IPS-15b (cell line): ENCODE measurements around the gene USP24.

Source experiments
- H3K27me3 ChIP-seq: one replicate; pipeline ENCODE4 v1.6.1; 2013; ENCODE audit warnings: low read length; ENCODE audit not compliant: control insufficient read depth, insufficient read depth
- H3K36me3 ChIP-seq: one replicate; pipeline ENCODE4 v1.6.1; 2013; ENCODE audit warnings: low read length; ENCODE audit not compliant: control insufficient read depth, insufficient read depth
- H3K4me1 ChIP-seq: one replicate; pipeline ENCODE4 v1.6.1; 2013; ENCODE audit warnings: mild to moderate bottlenecking, low read length; ENCODE audit not compliant: control insufficient read depth, insufficient read depth
- H3K4me3 ChIP-seq: one replicate; pipeline ENCODE4 v1.5.1; 2013; ENCODE audit warnings: low read depth, low read length
- H3K9ac ChIP-seq: one replicate; pipeline ENCODE4 v1.6.1; 2013; ENCODE audit warnings: low read depth, mild to moderate bottlenecking, low read length
- H3K9me3 ChIP-seq: one replicate; pipeline ENCODE4 v1.6.1; 2013; ENCODE audit warnings: mild to moderate bottlenecking, low read length; ENCODE audit not compliant: control insufficient read depth, insufficient read depth

USP24 gene

DNA sequence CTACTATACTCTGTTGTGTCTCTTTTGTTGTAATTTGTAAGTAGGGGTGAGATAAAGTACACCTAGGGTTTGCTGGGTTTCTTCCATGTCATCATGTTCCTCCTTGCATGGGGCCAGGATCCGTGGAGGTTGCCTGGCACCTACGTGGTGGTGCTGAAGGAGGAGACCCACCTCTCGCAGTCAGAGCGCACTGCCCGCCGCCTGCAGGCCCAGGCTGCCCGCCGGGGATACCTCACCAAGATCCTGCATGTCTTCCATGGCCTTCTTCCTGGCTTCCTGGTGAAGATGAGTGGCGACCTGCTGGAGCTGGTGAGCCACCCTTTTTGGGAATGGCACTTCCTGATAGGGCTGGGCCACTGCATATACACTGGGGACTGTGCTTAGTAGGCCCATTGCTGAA lies 171.4 kb downstream of the USP24 start:
- Histone ChIP-seq H3K4me3 (no peak overlapping the region), H3K9ac (no peak overlapping the region), H3K9me3 (no peaks in the 10 kb centered on the region), H3K36me3 (peaks cover 6% of the 10 kb centered on the region), H3K4me1 (peaks cover 5% of the 10 kb centered on the region), H3K27me3 (peaks cover 30% of the 10 kb centered on the region)

DNA sequence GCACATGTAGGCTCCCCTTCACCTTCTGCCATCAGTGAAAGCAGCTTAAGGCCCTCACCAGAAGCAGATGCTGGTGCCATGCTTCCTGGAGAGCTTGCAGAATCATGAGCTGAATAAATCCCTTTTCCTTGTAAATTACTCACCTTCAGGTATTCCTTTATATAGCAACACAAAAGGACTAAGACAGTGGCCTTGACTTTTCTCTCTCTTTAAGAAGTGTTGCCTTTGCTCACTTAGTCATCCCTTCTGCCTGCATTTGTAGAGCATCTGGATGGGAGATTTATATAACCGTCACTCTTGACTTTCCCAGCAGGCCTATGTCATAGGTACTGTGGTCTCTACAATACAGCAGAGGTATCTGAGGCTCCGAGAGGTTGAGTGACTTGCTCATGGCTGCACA lies 172.2 kb downstream of the USP24 start:
- Histone ChIP-seq H3K27me3 (peaks cover 38% of the 10 kb centered on the region), H3K36me3 (peaks cover 3% of the 10 kb centered on the region), H3K9me3 (no peaks in the 10 kb centered on the region), H3K9ac (no peak overlapping the region), H3K4me3 (no peak overlapping the region), H3K4me1 (peaks cover 5% of the 10 kb centered on the region)

- Histone ChIP-seq H3K27me3 (peaks cover 46% of the 10 kb centered on the region), H3K4me1 (peaks cover 5% of the 10 kb centered on the region), H3K36me3 (peaks cover 3% of the 10 kb centered on the region), H3K4me3 (no peak overlapping the region), H3K9me3 (no peaks in the 10 kb centered on the region), H3K9ac (no peak overlapping the region)
These were observed 173.6 kb downstream of the USP24 start for GRCh38 chr1:55041613-55042012.

DNA sequence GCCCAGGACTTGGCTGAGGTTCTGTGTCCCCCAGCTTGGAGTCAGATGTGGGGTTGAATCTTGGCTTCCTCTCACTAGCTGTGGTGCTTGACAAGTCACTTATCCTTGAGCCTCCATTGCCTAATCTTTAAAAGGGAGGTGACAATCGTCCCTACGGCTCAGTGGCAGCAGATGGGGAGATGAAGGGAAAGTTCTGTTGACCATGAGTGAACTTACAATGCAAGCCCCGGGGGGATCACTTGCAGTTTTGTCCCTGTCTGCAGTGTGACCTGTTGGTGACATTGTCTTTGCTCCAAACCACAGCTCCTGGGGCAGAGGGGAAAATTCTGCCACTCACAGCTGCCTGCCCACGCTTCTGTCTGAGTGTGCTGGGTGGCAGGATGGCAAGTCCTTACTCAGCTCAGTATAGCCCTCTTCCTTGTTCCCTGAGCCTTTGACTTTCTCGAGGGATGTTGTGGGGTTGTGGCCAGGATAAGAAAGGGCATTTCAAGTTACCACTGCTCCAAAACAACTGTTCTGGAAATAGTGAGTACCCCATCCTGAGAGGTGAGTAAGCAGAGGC lies 174.2 kb downstream of the USP24 start:
- peaks cover 46% of the 10 kb centered on the region for H3K27me3 ChIP-seq
- peaks cover 3% of the 10 kb centered on the region for H3K36me3 ChIP-seq
- peaks cover 5% of the 10 kb centered on the region for H3K4me1 ChIP-seq
- no peak overlapping the region for H3K9ac ChIP-seq
- H3K4me3 ChIP-seq: peak overlapping the region; percentile 74
- H3K9me3 ChIP-seq: no peaks in the 10 kb centered on the region

DNA sequence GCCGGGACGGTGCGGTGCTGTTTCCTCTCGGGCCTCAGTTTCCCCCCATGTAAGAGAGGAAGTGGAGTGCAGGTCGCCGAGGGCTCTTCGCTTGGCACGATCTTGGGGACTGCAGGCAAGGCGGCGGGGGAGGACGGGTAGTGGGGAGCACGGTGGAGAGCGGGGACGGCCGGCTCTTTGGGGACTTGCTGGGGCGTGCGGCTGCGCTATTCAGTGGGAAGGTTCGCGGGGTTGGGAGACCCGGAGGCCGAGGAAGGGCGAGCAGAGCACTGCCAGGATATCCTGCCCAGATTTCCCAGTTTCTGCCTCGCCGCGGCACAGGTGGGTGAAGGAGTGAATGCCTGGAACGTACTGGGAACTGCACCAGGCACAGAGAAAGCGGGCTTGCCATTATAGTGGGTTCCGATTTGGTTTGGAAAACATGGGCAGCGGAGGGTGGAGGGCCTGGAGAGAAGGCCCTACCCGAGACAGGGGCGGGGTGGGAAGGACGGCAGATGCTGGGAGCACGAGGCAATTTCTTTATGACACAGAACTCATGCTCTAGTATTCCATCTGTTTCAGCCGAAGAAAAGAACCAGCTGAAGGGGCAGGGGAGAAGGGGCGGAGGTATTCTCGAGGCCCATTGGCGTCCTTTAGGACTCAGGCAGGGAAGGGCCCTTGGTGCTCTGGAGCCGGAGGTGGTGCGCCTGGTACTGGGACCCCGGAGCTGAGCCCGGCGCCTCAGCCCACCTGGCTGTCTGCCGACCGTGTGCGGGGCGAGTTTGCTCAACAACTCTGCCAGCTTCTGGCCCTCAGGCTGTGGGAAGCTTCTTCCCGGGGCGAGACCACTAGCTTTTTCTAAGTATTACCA lies 174.9 kb downstream of the USP24 start:
- Histone ChIP-seq H3K9me3 (no peaks in the 10 kb centered on the region), H3K4me1 (peaks cover 5% of the 10 kb centered on the region), H3K36me3 (peaks cover 3% of the 10 kb centered on the region), H3K27me3 (peaks cover 46% of the 10 kb centered on the region), H3K4me3 (peak overlapping the region; percentile 74), H3K9ac (peak overlapping the region; percentile 26)

DNA sequence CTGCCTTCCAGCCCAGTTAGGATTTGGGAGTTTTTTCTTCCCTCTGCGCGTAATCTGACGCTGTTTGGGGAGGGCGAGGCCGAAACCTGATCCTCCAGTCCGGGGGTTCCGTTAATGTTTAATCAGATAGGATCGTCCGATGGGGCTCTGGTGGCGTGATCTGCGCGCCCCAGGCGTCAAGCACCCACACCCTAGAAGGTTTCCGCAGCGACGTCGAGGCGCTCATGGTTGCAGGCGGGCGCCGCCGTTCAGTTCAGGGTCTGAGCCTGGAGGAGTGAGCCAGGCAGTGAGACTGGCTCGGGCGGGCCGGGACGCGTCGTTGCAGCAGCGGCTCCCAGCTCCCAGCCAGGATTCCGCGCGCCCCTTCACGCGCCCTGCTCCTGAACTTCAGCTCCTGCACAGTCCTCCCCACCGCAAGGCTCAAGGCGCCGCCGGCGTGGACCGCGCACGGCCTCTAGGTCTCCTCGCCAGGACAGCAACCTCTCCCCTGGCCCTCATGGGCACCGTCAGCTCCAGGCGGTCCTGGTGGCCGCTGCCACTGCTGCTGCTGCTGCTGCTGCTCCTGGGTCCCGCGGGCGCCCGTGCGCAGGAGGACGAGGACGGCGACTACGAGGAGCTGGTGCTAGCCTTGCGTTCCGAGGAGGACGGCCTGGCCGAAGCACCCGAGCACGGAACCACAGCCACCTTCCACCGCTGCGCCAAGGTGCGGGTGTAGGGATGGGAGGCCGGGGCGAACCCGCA lies 175.7 kb downstream of the USP24 start, which contains the start of gene PCSK9:
TSS of gene PCSK9 (plus strand) at position 207 of the 741 bp plus-strand sequence. CDS start at position 497, 290 bp downstream.
- H3K4me1 ChIP-seq: peaks cover 5% of the 10 kb centered on the region
- peaks cover 3% of the 10 kb centered on the region for H3K36me3 ChIP-seq
- H3K9me3 ChIP-seq: no peaks in the 10 kb centered on the region
- peak within 1 kb of the TSS; percentile 74 for H3K4me3 ChIP-seq
- H3K9ac ChIP-seq: peak within 1 kb of the TSS; percentile 26
- H3K27me3 ChIP-seq: peaks cover 46% of the 10 kb centered on the region

DNA sequence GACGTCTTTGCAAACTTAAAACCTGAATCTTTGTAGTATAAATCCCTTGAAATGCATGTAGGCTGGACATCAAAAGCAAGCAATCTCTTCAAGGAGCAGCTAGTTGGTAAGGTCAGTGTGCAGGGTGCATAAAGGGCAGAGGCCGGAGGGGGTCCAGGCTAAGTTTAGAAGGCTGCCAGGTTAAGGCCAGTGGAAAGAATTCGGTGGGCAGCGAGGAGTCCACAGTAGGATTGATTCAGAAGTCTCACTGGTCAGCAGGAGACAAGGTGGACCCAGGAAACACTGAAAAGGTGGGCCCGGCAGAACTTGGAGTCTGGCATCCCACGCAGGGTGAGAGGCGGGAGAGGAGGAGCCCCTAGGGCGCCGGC lies 176.2 kb downstream of the USP24 start:
- H3K36me3 ChIP-seq: peaks cover 3% of the 10 kb centered on the region
- H3K9ac ChIP-seq: no peak overlapping the region
- H3K4me3 ChIP-seq: peak overlapping the region; percentile 74
- peaks cover 5% of the 10 kb centered on the region for H3K4me1 ChIP-seq
- no peaks in the 10 kb centered on the region for H3K9me3 ChIP-seq
- peaks cover 46% of the 10 kb centered on the region for H3K27me3 ChIP-seq

GRCh38 chr1:55038552-55038838 lies 176.7 kb downstream of the USP24 start:
- Histone ChIP-seq H3K9me3 (no peaks in the 10 kb centered on the region), H3K9ac (no peak overlapping the region), H3K36me3 (no peaks in the 10 kb centered on the region), H3K27me3 (peaks cover 46% of the 10 kb centered on the region), H3K4me1 (peaks cover 5% of the 10 kb centered on the region), H3K4me3 (no peak overlapping the region)

DNA sequence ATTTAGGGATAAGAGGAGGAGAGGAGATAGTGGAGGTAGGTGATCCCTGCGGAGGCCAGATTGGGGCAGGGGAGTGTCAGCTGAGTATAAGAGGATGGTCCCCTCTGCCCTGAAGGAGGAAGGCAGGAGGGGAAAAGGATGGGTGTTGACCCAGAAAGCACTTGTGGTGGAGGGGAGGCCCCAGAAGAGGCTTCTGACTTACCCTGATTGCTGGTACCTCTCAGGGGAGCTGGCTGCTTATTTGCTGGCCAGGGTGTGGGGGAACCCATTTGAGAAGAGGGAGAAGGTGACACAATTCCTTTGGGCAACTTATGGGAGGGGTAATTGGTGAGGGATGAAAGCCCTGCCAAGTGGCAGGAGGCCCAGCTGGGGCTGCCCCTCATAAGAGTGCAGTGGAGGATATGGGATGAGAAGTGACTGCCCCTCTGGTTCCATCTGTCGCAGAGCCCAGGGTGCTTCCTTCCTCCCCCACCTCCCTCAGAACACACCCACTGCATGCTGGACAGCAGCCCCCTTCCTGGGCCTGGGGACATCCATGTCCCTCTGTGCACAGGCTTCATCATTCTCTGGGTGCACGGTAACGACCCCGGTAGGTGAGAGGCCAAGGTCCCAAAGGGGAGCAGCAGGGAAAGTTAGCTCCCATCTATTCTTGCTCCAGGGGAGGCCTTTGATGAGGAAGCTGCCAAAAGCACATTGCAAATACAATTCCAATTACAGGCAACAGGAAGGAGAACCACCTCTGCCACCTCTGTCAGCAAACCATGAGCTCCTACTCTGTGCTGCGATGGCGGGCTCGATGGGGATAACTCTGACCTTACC lies 177.2 kb downstream of the USP24 start:
- Histone ChIP-seq H3K36me3 (no peaks in the 10 kb centered on the region), H3K4me1 (peaks cover 5% of the 10 kb centered on the region), H3K4me3 (no peak overlapping the region), H3K9ac (no peak overlapping the region), H3K27me3 (peaks cover 46% of the 10 kb centered on the region), H3K9me3 (no peaks in the 10 kb centered on the region)

DNA sequence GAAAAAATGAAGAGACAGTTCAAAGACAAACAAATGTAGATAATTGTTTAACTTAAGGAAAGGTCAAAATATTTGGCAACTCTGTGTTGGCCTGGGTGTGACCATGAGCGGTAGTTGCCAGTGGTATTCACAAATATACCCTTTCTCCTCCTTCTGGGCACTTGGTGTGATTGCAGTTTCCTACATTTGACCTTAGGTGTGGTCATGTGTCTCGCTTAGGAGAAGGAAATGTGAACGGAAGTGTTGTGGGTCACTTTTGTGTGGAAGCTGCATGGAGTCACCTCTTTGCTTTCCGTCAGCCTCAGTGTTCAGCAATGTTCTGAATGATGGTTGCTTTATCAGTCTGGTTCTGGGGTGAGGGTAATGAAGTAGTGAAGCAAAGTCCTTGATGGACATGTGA lies 179.3 kb downstream of the USP24 start:
- H3K27me3 ChIP-seq: peaks cover 37% of the 10 kb centered on the region

DNA sequence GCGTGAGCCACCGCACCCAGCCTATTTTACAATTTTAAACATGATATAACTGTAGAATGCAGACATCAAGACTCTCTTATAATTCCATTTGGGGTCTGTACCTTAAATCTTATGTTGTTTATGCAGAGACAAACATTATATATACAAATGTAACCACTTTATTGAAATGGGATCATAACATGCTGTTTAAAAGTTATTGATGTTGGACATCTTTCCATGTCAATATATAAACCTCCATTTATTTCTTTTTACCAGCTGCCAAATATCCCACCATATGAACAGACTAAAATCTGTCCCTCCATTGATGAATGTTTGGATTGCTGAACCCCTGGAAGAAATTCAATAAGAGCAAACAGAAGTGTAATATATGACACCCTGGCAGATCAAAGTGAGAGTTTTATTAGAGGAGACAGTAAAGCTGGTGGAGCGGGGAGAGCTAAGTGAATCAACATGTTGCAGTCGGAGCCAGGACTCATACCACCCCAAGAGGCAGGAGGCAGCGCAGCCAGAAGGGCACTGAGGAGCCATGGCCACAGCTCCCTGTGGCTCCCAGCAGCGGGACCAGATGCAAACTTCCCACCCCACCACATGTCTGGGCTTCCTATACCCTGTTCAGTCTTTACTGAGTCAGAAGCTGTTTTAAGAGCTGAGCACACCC lies 180.6 kb downstream of the USP24 start:
- Histone ChIP-seq H3K36me3 (no peaks in the 10 kb centered on the region), H3K4me3 (no peak overlapping the region), H3K4me1 (no peaks in the 10 kb centered on the region), H3K9ac (no peak overlapping the region), H3K27me3 (peaks cover 24% of the 10 kb centered on the region), H3K9me3 (no peaks in the 10 kb centered on the region)

More for the DNA sequence above, 179.3 kb downstream of the USP24 start:
- Histone ChIP-seq H3K4me1 (peaks cover 1% of the 10 kb centered on the region), H3K36me3 (no peaks in the 10 kb centered on the region), H3K4me3 (no peak overlapping the region), H3K9ac (no peak overlapping the region), H3K9me3 (no peaks in the 10 kb centered on the region)
